ENCODE results near the gene UQCC2.

DNA sequence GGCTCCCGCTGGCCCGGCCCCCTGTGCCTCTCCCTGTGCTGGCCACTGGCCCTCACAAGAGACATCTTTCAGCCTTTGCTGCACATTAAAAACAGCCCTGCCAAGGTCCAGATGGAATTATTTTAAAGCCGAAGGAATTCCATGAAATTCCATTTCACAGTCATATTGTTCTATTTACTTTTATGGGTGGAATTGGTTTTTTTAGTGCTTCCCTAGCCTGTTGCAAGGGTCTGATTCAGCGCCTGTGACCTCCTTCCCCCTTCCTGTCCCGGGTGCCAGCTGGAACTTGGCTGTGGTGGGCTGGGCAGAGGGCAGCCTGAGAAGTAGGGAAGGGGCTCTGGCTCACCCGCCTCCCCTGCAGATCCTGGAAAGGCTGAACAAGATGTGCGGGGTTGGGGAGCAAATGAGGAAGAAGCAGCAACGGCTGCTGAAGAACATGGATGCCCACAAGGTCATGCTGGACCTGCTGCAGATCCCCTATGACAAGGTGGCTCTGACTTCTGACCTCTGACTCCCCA lies 34.3 kb downstream of the UQCC2 start:
- TF ChIP-seq GTF2F1 (IDR thresholded peaks at IDR 0.05; ENCODE audit: borderline replicate concordance, low read depth, low read length) (no peak), CEBPB (IDR thresholded peaks at IDR 0.05; ENCODE audit: low read depth, low read length) (no peak), RAD21 (IDR thresholded peaks at IDR 0.05 in 1 of 2, conservative IDR thresholded peaks at IDR 0.05 in 1 of 2; ENCODE audit: low read depth in 2 of 2, low read length in 2 of 2) (no peak), RNF2 (IDR thresholded peaks at IDR 0.05; ENCODE audit: borderline replicate concordance, low read depth, low read length, missing control alignments, poor library complexity, severe bottlenecking) (no peak), RFX5 (IDR thresholded peaks at IDR 0.05; ENCODE audit: borderline replicate concordance, low read depth, low read length) (no peak), POLR2A (IDR thresholded peaks at IDR 0.05; ENCODE audit: control extremely low read depth in 1 of 2, low read depth in 2 of 2, low read length in 2 of 2) (no peak), POLR2AphosphoS5 (IDR thresholded peaks at IDR 0.05; ENCODE audit: low read depth, low read length) (no peak), KDM1A (IDR thresholded peaks at IDR 0.05; ENCODE audit: borderline replicate concordance, low read length) (no peak), SIX5 (IDR thresholded peaks at IDR 0.05; ENCODE audit: low read depth, low read length) (no peak), EZH2 (IDR thresholded peaks at IDR 0.05; ENCODE audit: low read depth, low read length, severe bottlenecking) (no peak)
- TF ChIP-seq, protein P1, sequence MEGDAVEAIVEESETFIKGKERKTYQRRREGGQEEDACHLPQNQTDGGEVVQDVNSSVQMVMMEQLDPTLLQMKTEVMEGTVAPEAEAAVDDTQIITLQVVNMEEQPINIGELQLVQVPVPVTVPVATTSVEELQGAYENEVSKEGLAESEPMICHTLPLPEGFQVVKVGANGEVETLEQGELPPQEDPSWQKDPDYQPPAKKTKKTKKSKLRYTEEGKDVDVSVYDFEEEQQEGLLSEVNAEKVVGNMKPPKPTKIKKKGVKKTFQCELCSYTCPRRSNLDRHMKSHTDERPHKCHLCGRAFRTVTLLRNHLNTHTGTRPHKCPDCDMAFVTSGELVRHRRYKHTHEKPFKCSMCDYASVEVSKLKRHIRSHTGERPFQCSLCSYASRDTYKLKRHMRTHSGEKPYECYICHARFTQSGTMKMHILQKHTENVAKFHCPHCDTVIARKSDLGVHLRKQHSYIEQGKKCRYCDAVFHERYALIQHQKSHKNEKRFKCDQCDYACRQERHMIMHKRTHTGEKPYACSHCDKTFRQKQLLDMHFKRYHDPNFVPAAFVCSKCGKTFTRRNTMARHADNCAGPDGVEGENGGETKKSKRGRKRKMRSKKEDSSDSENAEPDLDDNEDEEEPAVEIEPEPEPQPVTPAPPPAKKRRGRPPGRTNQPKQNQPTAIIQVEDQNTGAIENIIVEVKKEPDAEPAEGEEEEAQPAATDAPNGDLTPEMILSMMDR (IDR thresholded peaks at IDR 0.05; ENCODE audit: control extremely low read depth in 1 of 3, insufficient read depth in 1 of 3, low read depth in 1 of 3, low read length in 3 of 3) = no peak
- TF ChIP-seq, protein P2, sequence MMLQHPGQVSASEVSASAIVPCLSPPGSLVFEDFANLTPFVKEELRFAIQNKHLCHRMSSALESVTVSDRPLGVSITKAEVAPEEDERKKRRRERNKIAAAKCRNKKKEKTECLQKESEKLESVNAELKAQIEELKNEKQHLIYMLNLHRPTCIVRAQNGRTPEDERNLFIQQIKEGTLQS (IDR thresholded peaks at IDR 0.05; ENCODE audit: insufficient read depth, low read depth, low read length) = no peak
